Activated B cell treated with CpG ODN at 0.5 μM for 24 hours (primary cell): ENCODE results near the gene EEF2. TPM values are rescaled to one million over a fixed set of nuclear protein-coding genes. Genes with fewer than 3 reads are reported as not detected.

Experiments
- ATAC-seq: fragments of 200-7000 bp; cut with Tn5 transposase; one replicate; pipeline ENCODE4 v1.10.0; 2021; ENCODE audit warnings: low read depth, mild to moderate bottlenecking, moderate library complexity
- CTCF ChIA-PET: fragments of 350-600 bp; sonication (Branson Sonifier 250); formaldehyde crosslinking; loops from one replicate; lab custom pipeline; 2021; ENCODE audit warnings: antibody characterized with exemption; lab: Charles Lee
- POLR2A ChIA-PET: fragments of 350-600 bp; sonication (Branson Sonifier 250); formaldehyde crosslinking; loops from one replicate; lab custom pipeline; 2021; ENCODE audit warnings: antibody characterized with exemption; lab: Charles Lee
- DNase-seq: peaks from one replicate; pipeline ENCODE4 v3.0.0; 2022
- H3K27ac Mint-ChIP-seq: one replicate; pipeline ENCODE4 v1.8.0; 2020; ENCODE audit warnings: mixed read lengths
- H3K27me3 Mint-ChIP-seq: one replicate; pipeline ENCODE4 v1.8.0; 2021; ENCODE audit warnings: mixed read lengths
- H3K36me3 Mint-ChIP-seq: one replicate; pipeline ENCODE4 v1.8.0; 2021; ENCODE audit warnings: low read depth, mixed read lengths
- H3K4me1 Mint-ChIP-seq: one replicate; pipeline ENCODE4 v1.8.0; 2021; ENCODE audit warnings: mixed read lengths
- H3K4me3 Mint-ChIP-seq: one replicate; pipeline ENCODE4 v1.8.0; 2020; ENCODE audit warnings: mild to moderate bottlenecking, mixed read lengths
- H3K9me3 Mint-ChIP-seq: one replicate; pipeline ENCODE4 v1.8.0; 2020; ENCODE audit warnings: mixed read lengths
- intact Hi-C: fragments of 100-400 bp; cut with micrococcal nuclease; formaldehyde crosslinking; loops from one replicate; pipeline ENCODE4 v1.15.1; 2024
- total RNA-seq: library from RNA; stranded (reverse); gene quantifications from 2 replicates; pipeline ENCODE4 v1.2.3, GENCODE V29; 2022
- TF ChIP-seq, protein P1 (sequence below): fragments of 200-600 bp; IDR thresholded peaks from one replicate; pipeline ENCODE4 v1.8.0; 2022; ENCODE audit warnings: antibody characterized with exemption, mild to moderate bottlenecking

Gene EEF2
- total RNA-seq, 1 donor from 2014 or later = 2,958 TPM

DNA sequence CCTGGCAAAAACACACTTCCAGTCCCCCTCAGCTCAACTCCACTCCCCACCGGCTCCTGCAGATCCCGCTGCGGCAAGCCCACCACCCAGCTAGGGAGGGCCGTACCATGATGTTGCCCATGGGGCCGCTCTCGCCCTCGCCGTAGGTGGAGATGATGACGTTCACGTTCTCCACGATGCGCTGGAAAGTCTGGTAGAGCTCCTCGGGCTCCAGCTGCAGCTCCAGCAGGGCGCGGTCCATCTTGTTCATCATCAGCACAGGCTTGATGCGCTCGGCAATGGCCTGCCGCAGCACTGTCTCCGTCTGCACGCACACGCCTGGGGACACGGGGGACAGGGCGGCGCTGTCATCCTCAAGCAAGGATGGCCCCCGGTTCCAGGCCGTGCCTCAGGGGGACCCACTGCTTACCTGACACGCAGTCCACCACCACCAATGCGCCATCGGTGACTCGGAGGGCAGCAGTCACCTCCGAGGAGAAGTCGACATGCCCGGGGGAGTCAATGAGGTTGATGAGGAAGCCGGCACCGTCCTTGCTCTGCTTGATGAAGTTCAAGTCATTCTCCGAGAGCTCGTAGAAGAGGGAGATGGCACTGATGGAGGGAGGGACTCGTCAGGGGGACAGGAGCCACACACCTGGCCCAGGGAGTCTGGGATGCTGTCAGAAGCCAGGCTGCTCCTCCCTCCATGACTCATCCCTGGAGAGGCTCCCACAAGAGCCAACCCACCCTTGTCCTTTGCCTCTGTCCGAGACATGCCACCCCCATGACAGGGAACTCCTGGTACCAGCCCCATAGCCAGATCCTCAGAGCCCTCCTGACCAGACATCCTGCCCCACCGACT is 2.3 kb downstream of the EEF2 start:
- intact Hi-C loops = loop anchor here (10.0 kb wide), 1 partner anchor 422 kb away; the partner anchor contains the start of genes CHAF1A and SH3GL1
- DNase-seq (no peak), ATAC-seq (no peak)
- Mint-ChIP-seq H3K36me3 (peaks cover 67% of the 10 kb centered on the region), H3K9me3 (no peaks in the 10 kb centered on the region), H3K27me3 (no peaks in the 10 kb centered on the region), H3K27ac (peak overlapping the region; percentile 91), H3K4me1 (peaks cover 60% of the 10 kb centered on the region), H3K4me3 (peak overlapping the region; percentile 96)
- POLR2A ChIA-PET = interaction anchor here (1.2 to 4.7 kb wide), 4 partner anchors 11 to 30 kb away, joined by 3 to 63 read pairs (median 40); partner anchors contain the start of genes DAPK3 and PIAS4
- CTCF ChIA-PET = no interaction called here
- TF ChIP-seq, protein P1, sequence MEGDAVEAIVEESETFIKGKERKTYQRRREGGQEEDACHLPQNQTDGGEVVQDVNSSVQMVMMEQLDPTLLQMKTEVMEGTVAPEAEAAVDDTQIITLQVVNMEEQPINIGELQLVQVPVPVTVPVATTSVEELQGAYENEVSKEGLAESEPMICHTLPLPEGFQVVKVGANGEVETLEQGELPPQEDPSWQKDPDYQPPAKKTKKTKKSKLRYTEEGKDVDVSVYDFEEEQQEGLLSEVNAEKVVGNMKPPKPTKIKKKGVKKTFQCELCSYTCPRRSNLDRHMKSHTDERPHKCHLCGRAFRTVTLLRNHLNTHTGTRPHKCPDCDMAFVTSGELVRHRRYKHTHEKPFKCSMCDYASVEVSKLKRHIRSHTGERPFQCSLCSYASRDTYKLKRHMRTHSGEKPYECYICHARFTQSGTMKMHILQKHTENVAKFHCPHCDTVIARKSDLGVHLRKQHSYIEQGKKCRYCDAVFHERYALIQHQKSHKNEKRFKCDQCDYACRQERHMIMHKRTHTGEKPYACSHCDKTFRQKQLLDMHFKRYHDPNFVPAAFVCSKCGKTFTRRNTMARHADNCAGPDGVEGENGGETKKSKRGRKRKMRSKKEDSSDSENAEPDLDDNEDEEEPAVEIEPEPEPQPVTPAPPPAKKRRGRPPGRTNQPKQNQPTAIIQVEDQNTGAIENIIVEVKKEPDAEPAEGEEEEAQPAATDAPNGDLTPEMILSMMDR = no peak

DNA sequence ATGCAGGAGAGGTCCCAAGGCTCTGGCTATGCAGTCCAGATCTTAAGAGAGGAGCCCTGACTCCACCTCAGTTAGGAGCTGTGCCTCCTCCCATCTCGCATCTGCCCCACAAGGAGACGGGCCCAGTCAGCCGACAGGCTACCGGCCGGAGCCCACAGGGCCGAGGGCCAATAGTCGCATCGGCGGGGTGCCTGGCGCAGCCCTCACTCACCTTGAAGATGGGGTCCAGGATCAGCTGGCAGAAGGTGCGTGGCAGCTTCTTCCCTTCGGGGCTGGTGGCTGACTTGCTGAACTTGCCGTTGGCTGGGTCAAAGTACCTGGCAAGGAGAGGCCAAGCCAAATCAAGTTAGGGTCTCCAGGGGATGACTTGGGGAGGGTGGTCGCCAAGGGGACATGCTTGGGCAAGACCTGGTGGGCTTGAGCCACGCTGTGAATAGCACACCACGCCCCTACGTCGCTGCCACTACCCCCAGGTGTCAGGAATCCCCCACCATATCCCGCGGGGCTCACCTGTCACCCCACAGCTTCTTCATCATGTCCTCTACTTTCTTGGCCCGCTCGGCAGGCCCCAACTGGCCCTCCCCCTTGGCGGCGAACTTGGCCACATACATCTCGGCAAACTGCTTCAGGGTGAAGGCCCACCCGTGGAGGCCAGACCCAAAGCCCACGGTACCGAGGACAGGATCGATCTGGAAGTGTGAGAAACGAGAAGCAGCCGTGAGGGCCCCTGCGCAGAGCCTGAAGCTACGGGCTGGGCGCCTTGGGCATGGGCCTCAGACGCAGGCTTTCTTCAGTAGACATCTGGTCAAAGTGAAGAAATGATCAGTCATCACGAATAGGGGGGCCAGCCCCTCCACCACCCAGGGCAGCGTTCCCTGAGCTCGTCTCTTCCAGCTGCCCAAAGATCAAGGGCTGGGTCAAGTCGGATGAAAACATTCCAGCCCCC is 3.3 kb downstream of the EEF2 start:
- H3K4me1 Mint-ChIP-seq = peaks cover 53% of the 10 kb centered on the region
- H3K27me3 Mint-ChIP-seq = no peaks in the 10 kb centered on the region
- intact Hi-C loops = loop anchor here (10.0 kb wide), 1 partner anchor 423 kb away; the partner anchor contains the start of genes CHAF1A and SH3GL1
- ChIA-PET CTCF (no interaction called here), POLR2A (interaction anchor here (0.6 to 4.7 kb wide), 2 partner anchors 11 to 46 kb away, joined by 5 to 33 read pairs; partner anchors contain the start of gene DAPK3)
- ATAC-seq = no peak
- TF ChIP-seq, protein P1 = no peak
- peak overlapping the region; percentile 7 for H3K27ac Mint-ChIP-seq
- H3K36me3 Mint-ChIP-seq = peaks cover 76% of the 10 kb centered on the region
- peak overlapping the region; percentile 32 for H3K4me3 Mint-ChIP-seq
- no peak for DNase-seq
- no peaks in the 10 kb centered on the region for H3K9me3 Mint-ChIP-seq

DNA sequence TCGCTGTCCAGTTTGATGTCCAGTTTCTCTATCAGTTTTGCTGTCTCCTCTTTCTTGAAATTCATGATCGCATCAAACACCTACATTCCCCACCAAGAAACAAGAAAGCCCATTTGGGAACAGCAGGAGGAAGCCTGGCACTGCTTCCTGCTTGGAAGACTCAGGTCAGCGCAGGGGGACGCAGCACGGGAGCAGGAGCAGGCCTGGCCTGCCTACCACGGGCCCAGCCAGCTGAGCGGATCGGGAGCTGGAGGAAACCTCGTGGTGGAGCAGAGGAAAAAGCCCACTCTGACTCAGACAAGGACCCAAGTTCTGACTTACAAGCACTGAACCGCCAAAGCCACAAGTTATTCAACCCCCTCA is 3.9 kb downstream of the EEF2 start:
- Mint-ChIP-seq H3K36me3 (peaks cover 83% of the 10 kb centered on the region), H3K9me3 (no peaks in the 10 kb centered on the region), H3K4me3 (no peak overlapping the region), H3K27ac (peak overlapping the region; percentile 59), H3K4me1 (peaks cover 47% of the 10 kb centered on the region), H3K27me3 (no peaks in the 10 kb centered on the region)
- ChIA-PET CTCF (no interaction called here), POLR2A (interaction anchor here (4.7 kb wide), 1 partner anchor 10 kb away, joined by 33 read pairs; the partner anchor contains the start of gene DAPK3)
- no peak for ATAC-seq
- DNase-seq = no peak
- TF ChIP-seq, protein P1 = no peak
- intact Hi-C loops = loop anchor here (10.0 kb wide), 1 partner anchor 423 kb away; the partner anchor contains the start of genes CHAF1A and SH3GL1

DNA sequence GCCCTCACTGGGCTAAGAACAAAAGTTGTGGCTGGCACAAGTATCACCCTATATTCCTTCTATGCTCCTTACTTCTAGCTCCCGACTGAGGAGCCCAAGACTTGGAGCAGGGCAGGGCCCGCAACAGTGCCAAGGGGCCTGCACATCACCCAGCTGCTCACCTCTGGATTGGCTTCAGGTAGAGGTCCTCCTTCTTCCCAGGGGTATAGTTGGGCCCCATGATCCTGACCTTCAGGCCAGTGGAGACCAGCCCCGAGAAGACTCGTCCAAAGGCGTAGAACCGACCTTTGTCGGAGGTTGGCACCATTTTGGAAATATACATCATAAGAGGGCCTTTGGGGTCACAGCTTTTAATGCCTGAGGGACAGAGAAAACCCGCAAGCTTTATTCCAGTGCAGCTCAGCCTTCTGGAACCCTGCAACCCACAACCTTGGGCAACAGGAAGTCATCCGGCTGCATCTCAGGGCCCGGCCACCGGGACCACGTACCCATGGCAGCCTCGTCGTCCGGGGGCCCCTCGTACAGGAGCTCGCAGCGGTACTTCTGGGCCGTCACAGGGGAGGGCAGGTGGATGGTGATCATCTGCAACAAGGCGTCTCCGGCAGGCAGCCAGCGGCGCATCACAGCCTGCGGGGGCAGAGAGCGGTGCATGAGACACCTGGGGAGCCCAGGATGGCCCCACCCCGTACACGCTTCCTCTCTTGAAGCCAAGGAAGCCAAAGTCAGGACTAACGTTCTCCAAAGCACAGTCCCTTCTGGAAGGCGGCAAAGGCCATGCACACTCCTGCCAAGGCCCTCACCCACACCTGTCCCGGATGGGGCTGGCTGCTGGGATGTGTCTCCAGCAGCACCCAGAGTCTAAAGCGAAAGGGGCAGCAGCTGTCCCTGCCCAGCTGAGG is 4.7 kb downstream of the EEF2 start:
- Mint-ChIP-seq H3K36me3 (peaks cover 90% of the 10 kb centered on the region), H3K9me3 (no peaks in the 10 kb centered on the region), H3K4me3 (no peak overlapping the region), H3K27me3 (no peaks in the 10 kb centered on the region), H3K4me1 (peaks cover 40% of the 10 kb centered on the region), H3K27ac (no peak overlapping the region)
- TF ChIP-seq, protein P1 = no peak
- POLR2A ChIA-PET = interaction anchor here (0.5 to 4.7 kb wide), 4 partner anchors 9 to 429 kb away, joined by 4 to 33 read pairs (median 6); partner anchors contain the start of gene DAPK3
- DNase-seq (no peak), ATAC-seq (no peak)
- CTCF ChIA-PET = no interaction called here
- intact Hi-C loops = loop anchor here (10.0 kb wide), 1 partner anchor 424 kb away; the partner anchor contains the start of genes CHAF1A and SH3GL1
